Body of pancreas (tissue), 4 donors: ENCODE measurements around the gene SAMD14.

Experiments used
- POLR2A ChIP-seq, 3 donors: fragments of 450-650 bp; IDR thresholded peaks; one replicate each; pipeline ENCODE4 v1.6.1; 2016; ENCODE audit warnings: antibody characterized with exemption in 3 of 3, mild to moderate bottlenecking in 2 of 3
- TF ChIP-seq, protein P1 (sequence below), 7 experiments: fragments of 450-650 bp in 4 of 7; fragments of 200-600 bp in 3 of 7; sonication (generic) in 3 of 7; IDR thresholded peaks; one replicate each; pipeline ENCODE4 v1.5.1; 2016 to 2019; ENCODE audit warnings: antibody characterized with exemption in 7 of 7

DNA sequence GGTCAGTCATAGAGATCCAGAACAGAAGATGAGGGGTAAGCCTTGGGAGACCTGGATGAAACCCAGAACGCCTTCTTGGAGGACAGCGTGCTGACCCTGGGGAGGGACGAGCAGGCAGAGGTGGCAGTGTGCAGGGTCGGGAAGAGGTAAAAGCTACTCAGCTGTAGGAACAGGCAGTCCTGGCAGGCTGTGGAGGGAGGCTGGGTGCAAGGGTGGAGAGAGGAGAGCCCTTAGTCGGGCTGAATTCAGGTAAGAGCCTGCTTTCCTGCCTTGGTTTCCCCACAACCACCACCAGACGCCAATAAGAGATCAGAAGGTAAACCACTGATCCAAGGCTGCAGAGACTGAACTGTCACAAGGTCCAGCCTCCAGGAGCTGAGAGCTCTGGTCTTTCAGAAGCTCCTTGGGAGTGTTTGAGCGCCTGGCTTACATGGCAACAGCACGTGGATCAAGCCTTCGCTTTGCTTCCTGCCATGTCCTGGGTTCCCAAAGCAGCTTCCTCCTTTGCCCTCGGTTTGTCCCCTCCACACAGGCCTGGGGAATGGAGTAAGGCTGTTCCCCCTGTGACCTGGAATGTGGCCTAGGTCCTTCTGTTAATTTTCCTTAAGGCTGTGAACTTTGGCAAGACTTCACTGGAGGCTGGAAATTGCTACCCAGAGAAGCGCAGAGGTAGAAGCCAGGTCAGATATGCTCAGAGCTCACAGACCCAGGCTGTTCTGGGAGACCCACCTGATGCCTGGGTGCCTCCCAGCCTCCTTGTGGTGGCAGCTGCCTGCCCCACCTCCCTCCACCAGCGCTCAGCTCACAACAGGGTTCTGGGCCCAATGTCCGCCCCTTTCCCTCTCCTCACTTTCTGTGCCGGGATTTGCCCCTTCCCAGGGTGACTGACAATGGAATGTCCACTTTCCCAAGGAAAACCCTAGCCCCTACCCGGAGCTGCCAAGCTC is 38.7 kb downstream of the SAMD14 start:
- TF ChIP-seq, protein P1, sequence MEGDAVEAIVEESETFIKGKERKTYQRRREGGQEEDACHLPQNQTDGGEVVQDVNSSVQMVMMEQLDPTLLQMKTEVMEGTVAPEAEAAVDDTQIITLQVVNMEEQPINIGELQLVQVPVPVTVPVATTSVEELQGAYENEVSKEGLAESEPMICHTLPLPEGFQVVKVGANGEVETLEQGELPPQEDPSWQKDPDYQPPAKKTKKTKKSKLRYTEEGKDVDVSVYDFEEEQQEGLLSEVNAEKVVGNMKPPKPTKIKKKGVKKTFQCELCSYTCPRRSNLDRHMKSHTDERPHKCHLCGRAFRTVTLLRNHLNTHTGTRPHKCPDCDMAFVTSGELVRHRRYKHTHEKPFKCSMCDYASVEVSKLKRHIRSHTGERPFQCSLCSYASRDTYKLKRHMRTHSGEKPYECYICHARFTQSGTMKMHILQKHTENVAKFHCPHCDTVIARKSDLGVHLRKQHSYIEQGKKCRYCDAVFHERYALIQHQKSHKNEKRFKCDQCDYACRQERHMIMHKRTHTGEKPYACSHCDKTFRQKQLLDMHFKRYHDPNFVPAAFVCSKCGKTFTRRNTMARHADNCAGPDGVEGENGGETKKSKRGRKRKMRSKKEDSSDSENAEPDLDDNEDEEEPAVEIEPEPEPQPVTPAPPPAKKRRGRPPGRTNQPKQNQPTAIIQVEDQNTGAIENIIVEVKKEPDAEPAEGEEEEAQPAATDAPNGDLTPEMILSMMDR (IDR thresholded peaks at IDR 0.05) = no peak
- TF ChIP-seq POLR2A (IDR thresholded peaks at IDR 0.05) = no peak
